ENCODE data around the gene GARIN5A.

The GARIN5A gene

DNA sequence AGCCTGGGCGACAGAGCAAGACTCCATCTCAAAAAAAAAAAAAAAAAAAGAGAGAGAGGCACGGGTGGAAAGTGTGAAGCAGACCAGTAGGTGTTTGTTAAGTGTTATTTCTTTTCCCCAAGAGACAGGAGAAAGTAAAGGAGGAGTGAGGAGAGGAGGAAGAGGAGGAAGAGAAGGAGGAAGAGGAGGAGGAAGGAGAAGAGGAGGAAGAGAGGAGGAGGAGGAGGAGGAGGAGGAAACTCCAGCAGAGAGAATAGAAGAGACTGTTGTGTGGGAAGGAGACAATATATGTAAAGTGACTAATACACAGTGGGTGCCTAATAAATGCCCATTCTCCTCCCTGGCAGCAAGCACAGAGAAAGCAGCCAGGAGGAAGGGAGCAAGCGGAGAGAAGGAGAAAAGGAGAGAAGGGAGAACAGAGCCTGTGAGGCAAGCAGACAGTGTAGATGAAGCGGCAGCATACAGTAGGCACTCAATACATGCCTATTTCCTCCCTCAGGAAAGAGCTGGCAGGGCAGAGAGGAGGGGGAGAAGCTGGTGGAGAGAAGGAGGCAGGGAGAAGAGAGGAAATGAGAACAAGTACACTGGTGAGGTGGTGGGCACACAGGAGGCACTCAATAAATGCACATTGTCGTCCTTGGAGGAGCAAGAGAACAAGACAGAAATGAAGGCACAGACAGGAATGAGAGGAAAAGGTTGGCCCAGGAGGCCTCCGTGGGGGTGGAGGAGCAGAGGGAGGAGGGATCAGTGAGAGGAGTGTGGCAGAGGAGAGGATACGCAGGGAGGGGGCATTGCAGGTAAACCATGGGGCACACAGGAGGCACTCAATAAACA, 17.8 kb upstream of the GARIN5A start:
- H3K36me3 ChIP-seq = no peaks in the 10 kb centered on the region
- H3K27ac ChIP-seq = no peak overlapping the region
- H4K20me1 ChIP-seq = no peaks in the 10 kb centered on the region
- H3K4me1 ChIP-seq = peaks cover 17 to 38% (median 30%) of the 10 kb centered on the region in 10 experiments
- H3K4me2 ChIP-seq = no peak overlapping the region; a peak in 1 of 22 replicates
- no peak overlapping the region for H3K9ac ChIP-seq
- H3K4me3 ChIP-seq = no peak overlapping the region
- no peak for TF ChIP-seq Cebpa-rat (IDR thresholded peaks at IDR 0.05)
- H3K9me3 ChIP-seq (replicated peaks in 1 of 11) = no peaks in the 10 kb centered on the region
- H3K27me3 ChIP-seq = peaks cover 0 to 14% (median 0%) of the 10 kb centered on the region in 11 experiments; a peak in 3 of 22 replicates

- Histone ChIP-seq H3K9me3 (replicated peaks in 1 of 11) (no peaks in the 10 kb centered on the region), H3K27me3 (peaks cover 0 to 14% (median 0%) of the 10 kb centered on the region in 11 experiments; a peak in 3 of 22 replicates), H3K9ac (no peak overlapping the region), H3K4me1 (peaks cover 27 to 48% (median 40%) of the 10 kb centered on the region in 10 experiments), H3K27ac (no peak overlapping the region), H3K36me3 (no peaks in the 10 kb centered on the region), H3K4me2 (peak overlapping the region in 3 of 11 experiments; percentile 12 to 35 (median 14); a peak in 3 of 22 replicates), H4K20me1 (no peaks in the 10 kb centered on the region), H3K4me3 (no peak overlapping the region)
- TF ChIP-seq Cebpa-rat (IDR thresholded peaks at IDR 0.05) = no peak
Observed at GRCh38 chr19:50493171-50493570, 16.5 kb upstream of the GARIN5A start.

- Histone ChIP-seq H3K4me2 (peak overlapping the region; percentile 74 to 89 (median 81)), H3K9me3 (replicated peaks in 1 of 11) (peaks cover 0 to 1% (median under 1%) of the 10 kb centered on the region in 11 experiments; a peak in 7 of 22 replicates), H3K27me3 (peaks cover 0 to 14% (median 0%) of the 10 kb centered on the region in 11 experiments; a peak in 3 of 22 replicates), H4K20me1 (no peaks in the 10 kb centered on the region), H3K4me1 (peaks cover 32 to 53% (median 45%) of the 10 kb centered on the region in 10 experiments), H3K36me3 (no peaks in the 10 kb centered on the region), H3K4me3 (peak overlapping the region in 6 of 10 experiments; percentile 1 to 27 (median 14); a peak in 1 of 20 replicates), H3K27ac (peak overlapping the region in 10 of 11 experiments; percentile 41 to 69 (median 56); a peak in 17 of 22 replicates), H3K9ac (peak overlapping the region in 9 of 11 experiments; percentile 27 to 60 (median 50); a peak in 13 of 22 replicates)
- TF ChIP-seq Cebpa-rat (IDR thresholded peaks at IDR 0.05) = no peak
Observed at GRCh38 chr19:50492303-50493052, 15.8 kb upstream of the GARIN5A start.

DNA sequence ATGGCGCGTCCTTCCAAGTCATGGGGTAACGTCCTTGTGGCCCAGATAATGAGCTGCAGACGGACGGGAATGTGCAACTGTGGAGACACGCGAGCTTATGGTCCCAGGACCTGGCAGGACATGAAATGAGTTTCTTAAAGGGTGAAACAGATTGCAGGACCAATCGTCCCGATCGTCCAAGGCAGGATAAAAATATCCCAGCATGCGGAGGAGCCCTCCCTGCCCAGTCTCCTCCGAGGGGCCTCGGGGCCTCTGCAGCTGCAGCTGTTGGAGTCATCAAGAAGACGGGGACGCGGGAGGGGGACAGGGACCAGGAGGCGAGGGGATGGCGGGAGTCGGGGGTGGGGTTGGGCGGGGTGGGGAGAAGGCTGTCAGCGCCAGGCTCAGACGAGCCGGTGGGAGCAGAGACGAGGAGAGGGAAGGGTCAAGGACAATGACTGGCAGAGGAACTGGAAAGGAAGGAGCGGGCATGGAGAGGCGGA, 14.4 kb upstream of the GARIN5A start:
- Histone ChIP-seq H3K36me3 (no peaks in the 10 kb centered on the region), H3K4me1 (peaks cover 36 to 68% (median 58%) of the 10 kb centered on the region in 10 experiments), H3K27ac (peak overlapping the region in 1 of 11 experiments; percentile 34; a peak in 2 of 22 replicates), H3K4me2 (peak overlapping the region in 9 of 11 experiments; percentile 77 to 93 (median 85); a peak in 14 of 22 replicates), H3K9me3 (replicated peaks in 1 of 11) (peaks cover 11 to 16% (median 15%) of the 10 kb centered on the region in 11 experiments; a peak in 20 of 22 replicates), H3K9ac (no peak overlapping the region), H3K27me3 (peaks cover 0 to 14% (median 0%) of the 10 kb centered on the region in 11 experiments; a peak in 3 of 22 replicates), H3K4me3 (no peak overlapping the region), H4K20me1 (no peaks in the 10 kb centered on the region)
- TF ChIP-seq Cebpa-rat (IDR thresholded peaks at IDR 0.05) = no peak

DNA sequence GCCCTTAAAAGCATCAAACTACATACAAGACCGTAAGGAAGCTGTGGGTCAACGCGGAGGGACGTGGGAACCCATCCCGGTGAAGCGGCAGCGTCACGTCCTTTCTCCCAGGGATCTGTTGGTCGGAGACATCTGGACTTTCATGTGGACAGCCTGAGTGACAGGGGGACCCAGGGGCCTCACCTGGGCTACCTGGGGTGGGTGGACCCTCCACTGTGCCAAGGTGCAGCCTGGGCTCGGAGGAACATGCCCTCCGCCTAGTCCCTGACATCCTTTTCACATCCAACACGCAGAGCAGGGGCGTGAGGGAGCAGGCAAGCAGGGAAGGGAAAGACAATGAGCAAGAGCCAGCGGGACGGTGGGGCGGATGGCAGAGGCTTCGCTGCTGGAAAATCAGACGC, 13.8 kb upstream of the GARIN5A start:
- Histone ChIP-seq H3K4me3 (peak overlapping the region in 1 of 10 experiments; percentile 7; a peak in 1 of 20 replicates), H3K27ac (peak overlapping the region in 3 of 11 experiments; percentile 6 to 34 (median 21); a peak in 6 of 22 replicates), H3K27me3 (peaks cover 0 to 14% (median 0%) of the 10 kb centered on the region in 11 experiments; a peak in 3 of 22 replicates), H3K36me3 (no peaks in the 10 kb centered on the region), H3K4me2 (peak overlapping the region in 8 of 11 experiments; percentile 21 to 93 (median 84); a peak in 11 of 22 replicates), H4K20me1 (no peaks in the 10 kb centered on the region), H3K4me1 (peaks cover 36 to 74% (median 64%) of the 10 kb centered on the region in 10 experiments), H3K9ac (no peak overlapping the region), H3K9me3 (replicated peaks in 1 of 11) (peaks cover 11 to 19% (median 15%) of the 10 kb centered on the region in 11 experiments; a peak in 20 of 22 replicates)
- TF ChIP-seq Cebpa-rat (IDR thresholded peaks at IDR 0.05) = no peak

- H4K20me1 ChIP-seq = no peaks in the 10 kb centered on the region
- peaks cover 45 to 83% (median 72%) of the 10 kb centered on the region in 10 experiments for H3K4me1 ChIP-seq
- TF ChIP-seq Cebpa-rat (IDR thresholded peaks at IDR 0.05) = no peak
- H3K27ac ChIP-seq = peak overlapping the region in 10 of 11 experiments; percentile 76 to 87 (median 82); a peak in 18 of 22 replicates
- H3K27me3 ChIP-seq = peaks cover 0 to 14% (median 0%) of the 10 kb centered on the region in 11 experiments; a peak in 3 of 22 replicates
- H3K4me2 ChIP-seq = peak overlapping the region; percentile 65 to 93 (median 84)
- H3K9me3 ChIP-seq (replicated peaks in 1 of 11) = peaks cover 11 to 19% (median 15%) of the 10 kb centered on the region in 11 experiments; a peak in 20 of 22 replicates
- H3K9ac ChIP-seq = peak overlapping the region in 9 of 11 experiments; percentile 60 to 78 (median 70); a peak in 12 of 22 replicates
- no peaks in the 10 kb centered on the region for H3K36me3 ChIP-seq
- H3K4me3 ChIP-seq = peak overlapping the region in 6 of 10 experiments; percentile 6 to 47 (median 34); a peak in 7 of 20 replicates
Observed at GRCh38 chr19:50489461-50490011, 12.9 kb upstream of the GARIN5A start.

DNA sequence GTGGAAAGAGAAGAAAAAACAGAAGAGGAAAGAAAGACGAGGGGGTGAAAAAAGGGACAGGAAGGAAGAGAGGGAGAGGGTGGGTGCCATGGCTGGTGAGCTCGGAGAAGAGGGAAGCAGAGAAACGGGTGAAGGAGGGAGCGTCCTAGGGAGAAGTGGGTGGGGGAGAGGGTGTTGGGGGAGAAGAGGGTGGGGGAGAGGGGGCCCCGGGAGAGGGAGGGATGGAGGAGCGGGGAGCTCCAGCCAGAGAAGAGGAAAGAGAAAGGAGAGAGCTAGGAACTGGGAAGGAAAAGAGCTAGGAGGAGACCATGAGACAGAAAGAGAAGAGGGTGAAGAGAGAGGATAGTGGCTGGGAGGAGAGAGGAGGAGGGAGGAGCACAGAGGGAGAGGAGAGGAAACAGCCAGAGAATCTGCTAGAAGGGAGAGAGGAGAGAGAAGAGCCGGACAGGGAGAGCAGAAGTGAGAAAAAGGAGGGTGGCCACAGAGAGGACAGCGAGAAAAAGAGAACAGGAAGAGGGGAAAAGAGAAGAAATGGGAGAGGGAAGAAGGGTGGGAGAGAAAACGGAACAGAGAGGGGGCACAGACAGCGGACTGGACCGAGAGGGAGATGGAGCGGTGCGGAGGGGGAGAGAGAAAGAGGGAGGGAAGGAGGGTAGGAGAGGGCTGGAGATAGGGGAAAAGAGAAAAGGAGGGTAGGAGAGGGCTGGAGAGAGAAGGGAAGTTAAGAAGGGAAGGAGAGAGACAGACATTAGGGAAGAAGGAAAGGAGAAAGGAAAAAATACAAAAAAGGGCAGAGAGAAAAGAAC, 11.9 kb upstream of the GARIN5A start:
- H3K4me2 ChIP-seq = peak overlapping the region; percentile 65 to 93 (median 84)
- H3K4me3 ChIP-seq = peak overlapping the region in 7 of 10 experiments; percentile 14 to 47 (median 29); a peak in 11 of 20 replicates
- peak overlapping the region; percentile 72 to 87 (median 80) for H3K27ac ChIP-seq
- H3K9me3 ChIP-seq (replicated peaks in 1 of 11) = peaks cover 11 to 19% (median 15%) of the 10 kb centered on the region in 11 experiments; a peak in 20 of 22 replicates
- H4K20me1 ChIP-seq = no peaks in the 10 kb centered on the region
- H3K9ac ChIP-seq = peak overlapping the region in 10 of 11 experiments; percentile 60 to 78 (median 68); a peak in 19 of 22 replicates
- no peak for TF ChIP-seq Cebpa-rat (IDR thresholded peaks at IDR 0.05)
- H3K4me1 ChIP-seq = peaks cover 49 to 87% (median 74%) of the 10 kb centered on the region in 10 experiments
- H3K27me3 ChIP-seq = peaks cover 0 to 14% (median 0%) of the 10 kb centered on the region in 11 experiments; a peak in 3 of 22 replicates
- no peaks in the 10 kb centered on the region for H3K36me3 ChIP-seq

Data from BLaER1 treated with 17β-estradiol and CSF1 and Interleukin-3, amounts not matched to agents 10 nM and 100 nM (cell line).